Measurements from ENCODE around the gene ANAPC13. TPM values are rescaled to one million over a fixed set of nuclear protein-coding genes. Genes with fewer than 3 reads are reported as not detected.

Gene ANAPC13
- 57.3 and 58.1 TPM in 2 replicates for total RNA-seq (2014; rRNA removed; shearing (Covaris generic))

GRCh38 chr3:134485718-134486576, at the start of gene ANAPC13, which contains the start of gene CEP63:
Gene ANAPC13, minus strand, starts transcription at chr3:134485985. Its CDS starts 3,081 bp downstream, at chr3:134482904.
Gene CEP63, plus strand, starts transcription at chr3:134486057. Its CDS starts 9,264 bp downstream, at chr3:134495321.

Other genes with a start within 250 kb of the ANAPC13 start
- 79.3 and 86.8 TPM in 2 replicates for gene RYK, start 235.1 kb downstream of the ANAPC13 start, total RNA-seq (2014; rRNA removed; shearing (Covaris generic))
- gene AMOTL2, start 111.5 kb downstream of the ANAPC13 start, total RNA-seq (2014; rRNA removed; shearing (Covaris generic)): 230 and 247 TPM in 2 replicates
- gene CEP63, start 72 bp upstream of the ANAPC13 start, total RNA-seq (2014; rRNA removed; shearing (Covaris generic)): 27.9 and 34.5 TPM in 2 replicates
- gene KY, start 165.0 kb upstream of the ANAPC13 start, total RNA-seq (2014; rRNA removed; shearing (Covaris generic)): 0.16 TPM in 1 of 2 replicates, not detected in the other